Stimulated activated CD4-positive, alpha-beta T cell treated with anti-CD3 and anti-CD28 coated beads, Interleukin-12 subunit alpha, Interleukin-12 subunit beta, amount 100 ng/mL, for 24 hours (primary cell): ENCODE results near the gene FRYL.
"Not testable (repeated sequence)": the region's sequence is repeated elsewhere in the genome, so short reads cannot be mapped to it uniquely, and the experiment has no call there.

Experiments used
- DNase-seq, 2 experiments: peaks; one replicate each; pipeline ENCODE4 v3.0.0-alpha.2; 2020; ENCODE audit warnings: low read depth in 2 of 2

Gene FRYL

DNA sequence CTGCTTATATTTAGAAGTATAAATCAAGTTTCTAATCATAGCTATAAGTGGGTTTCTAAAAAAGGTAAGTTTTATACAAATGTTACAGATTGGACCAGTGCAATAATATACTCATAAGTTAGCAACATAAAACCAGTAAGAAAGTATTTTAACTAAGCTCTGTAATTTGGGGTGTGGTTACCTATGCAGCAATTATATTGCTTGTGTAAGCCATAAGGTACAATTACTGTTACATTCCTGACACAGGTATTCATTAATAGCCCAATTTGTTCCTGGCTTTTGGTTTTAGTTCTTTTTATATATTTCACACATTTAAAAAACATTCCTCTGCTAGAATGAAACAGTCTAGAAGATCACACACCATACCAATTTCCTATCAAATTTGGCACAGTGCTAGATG is 115.1 kb downstream of the FRYL start:
- DNase-seq, result no peak

- DNase-seq, result no peak
These were observed 118.7 kb downstream of the FRYL start for GRCh38 chr4:48661391-48661790.

GRCh38 chr4:48660347-48660746 is 119.7 kb downstream of the FRYL start:
- no peak for DNase-seq

DNA sequence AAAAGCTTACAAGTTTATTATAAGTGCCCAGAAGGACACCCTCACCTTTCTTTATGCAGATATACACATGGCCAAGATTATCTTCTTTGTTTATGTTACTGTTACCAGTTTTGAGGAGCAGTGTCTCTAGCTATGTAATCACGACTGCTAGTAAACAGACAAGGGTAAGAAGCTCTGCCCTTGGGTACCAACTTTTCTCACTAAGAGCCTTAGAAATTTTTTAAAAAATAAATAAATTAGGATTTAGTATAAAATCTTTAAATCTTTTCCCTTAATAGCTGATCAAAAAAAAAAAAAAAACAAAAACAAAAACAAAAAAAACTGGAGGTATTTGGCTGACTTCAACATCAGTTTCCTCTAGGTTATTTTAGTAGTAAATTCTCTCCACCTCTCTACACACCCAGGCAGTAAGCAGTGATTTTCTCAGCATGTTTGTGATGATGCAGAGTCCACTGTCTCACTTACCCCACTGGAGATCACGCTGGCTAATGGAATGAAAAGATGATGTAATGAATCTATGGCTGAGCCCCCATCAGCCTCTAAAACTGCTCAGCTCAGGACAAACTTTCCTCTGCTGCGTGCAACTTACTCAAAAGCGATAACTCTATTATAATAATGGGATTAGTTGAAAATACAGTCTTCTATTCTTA is 125.9 kb downstream of the FRYL start:
- no peak for DNase-seq

- peak; percentile 11 to 39 for DNase-seq
These were observed 126.7 kb downstream of the FRYL start for GRCh38 chr4:48653217-48654014.

- no peak for DNase-seq
These were observed 128.2 kb downstream of the FRYL start for GRCh38 chr4:48651914-48652313.

- DNase-seq, result no peak
These were observed 130.6 kb downstream of the FRYL start for GRCh38 chr4:48649505-48649904.

DNA sequence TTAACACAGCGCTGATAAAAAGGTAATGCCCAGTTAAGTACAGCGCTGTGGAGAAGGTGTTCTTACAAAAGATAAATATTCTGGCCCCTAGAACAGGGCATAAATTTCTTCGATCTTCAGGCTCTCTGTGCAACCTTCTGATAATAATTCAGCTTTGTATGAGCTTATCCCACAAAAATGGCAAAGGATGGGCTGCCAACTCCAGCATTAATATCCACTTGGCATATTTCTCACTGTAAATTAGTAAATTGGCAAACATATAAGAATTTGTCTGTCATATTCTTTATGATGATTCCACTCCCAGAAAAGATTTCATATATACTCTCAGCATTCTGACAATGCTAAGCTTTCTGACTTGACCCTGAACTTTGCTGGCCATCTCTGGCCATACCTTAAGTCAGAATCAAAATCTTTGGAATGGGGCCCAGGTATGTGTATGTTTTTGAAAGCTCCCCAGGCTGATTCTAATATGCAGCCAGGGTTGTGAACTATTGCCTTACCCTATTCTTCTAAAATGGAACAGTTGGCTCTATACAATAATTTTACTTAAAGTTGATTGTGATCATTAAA is 134.8 kb downstream of the FRYL start:
- DNase-seq, result no peak

DNA sequence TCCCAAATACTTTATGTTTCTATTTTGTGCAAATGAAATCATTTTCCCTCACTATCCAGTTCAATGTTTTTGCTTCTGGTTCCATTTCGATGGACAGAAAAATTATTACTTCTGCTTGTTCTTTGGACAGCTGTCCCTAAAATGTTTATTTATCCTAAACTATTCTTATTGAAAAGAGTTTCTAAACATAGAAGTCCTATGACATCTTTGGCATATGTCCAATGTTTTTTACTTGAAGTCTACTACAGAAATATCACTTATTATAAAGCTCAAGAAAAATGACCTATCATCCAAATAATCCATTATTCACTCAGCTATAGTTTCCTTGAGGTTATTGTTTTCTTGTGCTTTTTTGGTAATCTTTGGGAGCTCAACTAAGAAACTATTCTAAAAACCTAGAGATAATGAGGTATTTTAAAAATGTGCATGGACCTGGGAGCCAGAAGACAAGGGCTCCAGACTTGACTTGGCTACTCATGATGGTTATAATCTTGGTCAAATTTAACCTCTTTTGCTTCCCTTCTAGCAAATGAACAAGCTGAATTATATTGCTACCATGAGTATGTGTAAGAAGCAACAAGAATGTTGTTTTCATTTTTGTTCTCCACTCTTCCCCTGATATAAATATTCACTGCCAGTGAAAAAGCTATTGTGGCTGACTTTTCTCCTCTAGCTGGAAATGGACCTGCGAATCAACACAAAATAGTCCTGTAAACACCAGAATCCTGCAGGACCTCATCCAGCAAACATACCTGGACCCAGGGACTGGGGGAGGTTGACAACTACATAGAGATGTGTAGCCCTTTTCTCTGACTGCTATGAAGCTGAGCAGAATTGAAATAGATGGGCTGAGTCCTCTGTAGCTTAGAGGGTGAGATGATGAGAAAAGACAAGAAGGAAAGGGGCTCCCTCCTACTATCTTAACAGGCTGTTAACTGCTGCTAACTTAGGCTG is 137.4 kb downstream of the FRYL start:
- DNase-seq, result no peak

GRCh38 chr4:48641401-48641800 is 138.7 kb downstream of the FRYL start:
- DNase-seq, result no peak

- DNase-seq, result no peak
These were observed 139.4 kb downstream of the FRYL start for GRCh38 chr4:48640699-48641098.

GRCh38 chr4:48640225-48640624 is 139.9 kb downstream of the FRYL start:
- no peak for DNase-seq

DNA sequence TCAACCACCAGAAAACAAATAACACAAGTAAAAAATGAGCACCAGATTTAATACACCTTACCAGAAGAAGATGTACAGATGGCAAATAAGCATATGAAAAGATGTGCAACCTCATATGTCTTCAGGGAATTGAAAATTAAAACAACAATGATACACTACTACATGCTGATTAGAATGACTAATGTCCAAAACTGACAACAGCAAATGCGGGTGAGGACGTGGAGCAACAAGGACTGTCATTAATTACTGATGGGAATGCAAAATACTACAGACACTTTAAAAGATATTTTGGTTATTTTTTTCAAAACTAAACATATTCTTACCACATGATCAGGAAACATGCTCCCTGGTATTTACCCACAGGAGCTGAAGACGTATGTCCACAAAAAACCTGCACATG is 140.3 kb downstream of the FRYL start:
- DNase-seq, result no peak

- not testable (repeated sequence) for DNase-seq
These were observed 141.5 kb downstream of the FRYL start for GRCh38 chr4:48638586-48638985.

DNA sequence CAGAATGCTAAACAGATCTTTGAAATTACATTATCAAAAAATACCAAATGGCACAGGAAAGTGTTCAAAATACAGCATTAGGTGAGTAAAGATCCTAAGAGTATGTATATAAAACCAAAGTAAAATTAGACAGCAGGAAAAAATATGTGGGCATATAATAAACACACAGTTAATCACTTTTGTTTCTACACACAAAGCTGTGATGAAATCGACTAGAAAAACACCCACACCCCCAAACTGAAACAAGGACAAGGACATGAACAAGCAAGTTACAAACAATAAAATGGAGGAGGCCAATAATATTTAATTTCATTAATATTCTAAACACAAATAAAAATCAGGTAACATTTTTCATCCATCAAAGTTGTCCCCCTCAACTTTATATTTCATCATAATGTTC is 143.2 kb downstream of the FRYL start:
- DNase-seq, result no peak

- no peak for DNase-seq
These were observed 144.1 kb downstream of the FRYL start for GRCh38 chr4:48635980-48636379.

- DNase-seq, result peak; percentile 2 to 4
These were observed 144.8 kb downstream of the FRYL start for GRCh38 chr4:48635310-48635709.

GRCh38 chr4:48634688-48635308 is 145.3 kb downstream of the FRYL start:
- DNase-seq, result no peak

DNA sequence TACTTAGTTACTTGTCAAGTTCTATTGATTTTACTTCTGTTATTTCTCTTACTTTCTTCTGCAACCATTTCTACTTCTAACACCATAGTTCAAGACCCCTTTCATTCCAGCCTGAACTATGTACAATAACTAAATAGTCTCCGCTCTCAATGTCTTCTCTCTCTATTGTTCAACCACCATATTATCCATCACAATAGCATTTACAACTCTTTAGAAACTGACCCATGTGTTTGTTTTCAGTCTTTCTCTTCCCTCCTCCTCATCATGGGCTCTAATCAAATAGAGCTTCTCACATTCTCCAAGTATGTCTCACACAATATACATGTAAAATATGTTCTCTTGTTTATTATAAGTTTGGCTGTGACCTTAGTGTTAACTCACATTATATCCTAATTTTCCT is 146.4 kb downstream of the FRYL start:
- DNase-seq, result no peak

DNA sequence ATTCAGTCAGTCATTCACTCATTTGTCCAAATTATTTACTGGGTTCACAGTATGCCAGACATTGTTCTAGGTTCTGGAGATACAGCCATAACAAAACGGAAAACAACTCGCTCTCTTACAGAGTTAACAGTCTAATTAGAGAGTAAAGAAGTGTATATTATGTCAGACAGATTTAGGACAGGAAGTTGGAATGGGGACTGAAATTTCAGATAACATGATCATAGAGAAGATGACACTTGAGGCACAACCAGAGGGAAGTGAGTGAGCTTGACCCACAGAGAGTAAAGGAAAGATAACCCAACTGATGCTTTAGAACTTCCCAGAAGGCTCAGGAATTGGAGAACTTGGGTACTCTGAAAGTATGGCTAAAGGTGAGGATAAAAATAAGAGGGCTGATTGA is 150.6 kb downstream of the FRYL start:
- no peak for DNase-seq

- DNase-seq, result no peak
These were observed 156.8 kb downstream of the FRYL start for GRCh38 chr4:48623182-48623780.
